ENCODE measurements around the gene SLC12A3.

Gene SLC12A3

GRCh38 chr16:56914896-56915295, 49.9 kb downstream of the SLC12A3 start:
- Histone ChIP-seq H3K4me3 (ENCODE audit: low read depth in 1 of 2, low read length in 1 of 2) (no peak overlapping the region), H3K9me3 (no peaks in the 10 kb centered on the region), H3K27ac (no peak overlapping the region), H3K36me3 (no peaks in the 10 kb centered on the region), H3K27me3 (peaks cover 25% of the 10 kb centered on the region), H3K4me1 (ENCODE audit: control insufficient read depth in 1 of 2, insufficient read depth in 1 of 2, low read depth in 1 of 2, low read length in 1 of 2) (peaks cover 31 to 44% of the 10 kb centered on the region in 2 experiments)
- no peak for TF ChIP-seq CTCF (IDR thresholded peaks at IDR 0.05)

DNA sequence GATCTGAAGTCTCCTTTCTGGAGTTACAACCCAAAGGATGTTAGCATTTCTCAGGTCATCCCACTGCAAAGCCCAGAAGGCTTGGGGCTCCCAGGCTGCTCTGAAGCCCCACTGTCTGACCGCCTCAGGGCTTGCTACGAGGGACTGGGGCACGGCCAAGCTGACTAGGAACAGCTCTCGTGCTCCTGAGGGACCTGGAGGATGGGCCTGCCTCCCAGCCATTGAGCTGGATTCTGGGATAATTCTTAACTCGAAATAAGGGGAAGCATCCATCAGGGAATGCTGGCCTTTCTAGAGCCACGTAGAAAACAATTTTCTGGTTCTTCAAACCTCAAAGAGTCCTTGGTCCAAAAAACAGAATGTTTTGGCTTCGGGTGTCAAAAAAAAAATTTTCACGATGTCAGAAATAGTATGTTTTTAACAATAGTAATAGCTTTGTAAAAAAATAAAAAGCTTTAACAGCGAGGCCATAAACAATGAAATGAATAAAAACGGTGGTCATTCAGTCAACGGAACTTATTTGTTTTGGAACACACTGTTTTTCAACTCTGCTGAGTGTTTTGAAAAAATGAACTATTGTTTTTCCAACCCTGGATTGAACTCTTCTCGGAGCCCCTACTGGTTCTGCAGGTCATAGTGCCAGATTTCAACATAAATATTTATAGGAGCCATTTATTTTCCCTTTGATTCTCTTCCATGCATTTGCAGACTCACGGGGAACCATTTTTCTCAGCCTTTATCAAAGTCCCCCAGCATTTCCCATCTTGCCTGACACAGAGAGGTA, 50.5 kb downstream of the SLC12A3 start:
- H3K36me3 ChIP-seq: no peaks in the 10 kb centered on the region
- H3K27ac ChIP-seq: no peak overlapping the region
- no peaks in the 10 kb centered on the region for H3K9me3 ChIP-seq
- H3K4me3 ChIP-seq (ENCODE audit: low read depth in 1 of 2, low read length in 1 of 2): no peak overlapping the region
- no peak for TF ChIP-seq CTCF (IDR thresholded peaks at IDR 0.05)
- H3K4me1 ChIP-seq (ENCODE audit: control insufficient read depth in 1 of 2, insufficient read depth in 1 of 2, low read depth in 1 of 2, low read length in 1 of 2): peaks cover 25 to 38% of the 10 kb centered on the region in 2 experiments
- peaks cover 31% of the 10 kb centered on the region for H3K27me3 ChIP-seq

DNA sequence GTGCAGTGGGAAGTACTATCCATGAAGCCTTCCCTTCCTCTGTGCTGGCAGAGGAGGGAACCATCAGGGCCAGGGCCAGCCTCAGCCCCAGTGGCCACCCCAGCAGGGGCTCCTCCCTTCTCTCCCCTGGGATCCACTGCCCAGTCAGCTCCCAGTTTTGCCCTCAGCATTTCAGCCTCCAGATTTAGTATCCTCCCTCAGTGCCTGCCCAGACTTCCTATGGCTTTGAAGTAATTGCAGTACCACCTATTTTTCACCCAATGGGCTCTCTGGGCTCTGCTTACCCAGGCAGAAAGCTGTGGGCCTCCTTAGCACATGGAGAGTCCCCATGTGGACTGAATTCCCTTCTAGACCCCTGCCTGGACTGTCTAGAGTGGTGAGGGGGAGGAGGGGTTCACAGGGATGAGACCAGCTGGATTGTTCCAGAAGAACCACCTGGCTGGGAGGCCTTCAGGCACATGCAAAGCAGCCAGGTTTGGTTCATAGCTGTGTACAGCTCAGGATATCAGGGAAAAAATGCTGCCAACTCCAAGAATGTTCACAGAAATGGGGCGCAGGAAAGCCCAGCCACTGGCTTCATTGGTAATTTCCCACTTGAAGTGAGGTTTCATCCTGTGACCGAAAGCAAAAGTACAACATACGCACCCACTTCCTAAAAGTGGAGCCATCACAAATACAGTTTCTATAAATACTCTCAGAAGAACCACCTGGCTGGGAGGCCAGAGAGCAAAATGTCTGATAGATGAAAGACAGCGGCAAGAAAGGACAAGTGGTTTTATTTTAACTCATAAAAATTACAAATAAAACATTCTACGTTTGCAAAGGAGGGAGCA, 51.8 kb downstream of the SLC12A3 start:
- H3K4me1 ChIP-seq (ENCODE audit: control insufficient read depth in 1 of 2, insufficient read depth in 1 of 2, low read depth in 1 of 2, low read length in 1 of 2): peaks cover 12 to 25% of the 10 kb centered on the region in 2 experiments
- no peak overlapping the region for H3K4me3 ChIP-seq (ENCODE audit: low read depth in 1 of 2, low read length in 1 of 2)
- no peak for TF ChIP-seq CTCF (IDR thresholded peaks at IDR 0.05)
- H3K9me3 ChIP-seq: no peaks in the 10 kb centered on the region
- peak overlapping the region; percentile 76 for H3K27ac ChIP-seq
- H3K27me3 ChIP-seq: peaks cover 33% of the 10 kb centered on the region
- no peaks in the 10 kb centered on the region for H3K36me3 ChIP-seq

DNA sequence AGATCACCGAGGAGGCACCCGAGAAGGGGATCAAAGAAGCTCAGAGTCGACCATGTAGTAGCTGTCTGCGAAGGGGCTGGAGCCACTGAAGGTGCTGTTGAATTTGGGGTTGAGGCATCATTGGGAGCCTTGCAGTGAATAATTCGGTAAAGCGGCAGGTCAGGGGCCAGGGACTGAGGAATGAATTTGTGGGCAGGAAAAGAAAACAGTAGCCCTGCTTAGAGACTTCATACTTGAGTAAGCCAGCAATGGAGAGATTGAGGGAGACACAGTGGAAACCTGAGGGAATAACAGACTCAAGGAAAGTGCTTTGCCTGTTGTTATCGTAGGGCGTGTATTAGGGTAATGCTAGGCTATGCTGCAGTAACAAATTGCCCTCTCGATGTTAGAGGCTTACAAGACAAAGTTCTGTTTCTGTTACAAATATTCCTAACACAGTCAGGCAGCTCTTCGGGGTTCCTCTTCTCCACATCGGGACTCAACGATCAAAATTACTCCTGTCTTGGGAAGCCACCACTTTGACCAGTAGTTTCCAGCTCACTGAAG, 53.5 kb downstream of the SLC12A3 start:
- H3K27me3 ChIP-seq: peaks cover 37% of the 10 kb centered on the region
- no peak for TF ChIP-seq CTCF (IDR thresholded peaks at IDR 0.05)
- no peaks in the 10 kb centered on the region for H3K36me3 ChIP-seq
- peaks cover 4 to 13% of the 10 kb centered on the region in 2 experiments for H3K4me1 ChIP-seq (ENCODE audit: control insufficient read depth in 1 of 2, insufficient read depth in 1 of 2, low read depth in 1 of 2, low read length in 1 of 2)
- H3K9me3 ChIP-seq: no peaks in the 10 kb centered on the region
- H3K27ac ChIP-seq: no peak overlapping the region
- no peak overlapping the region for H3K4me3 ChIP-seq (ENCODE audit: low read depth in 1 of 2, low read length in 1 of 2)

DNA sequence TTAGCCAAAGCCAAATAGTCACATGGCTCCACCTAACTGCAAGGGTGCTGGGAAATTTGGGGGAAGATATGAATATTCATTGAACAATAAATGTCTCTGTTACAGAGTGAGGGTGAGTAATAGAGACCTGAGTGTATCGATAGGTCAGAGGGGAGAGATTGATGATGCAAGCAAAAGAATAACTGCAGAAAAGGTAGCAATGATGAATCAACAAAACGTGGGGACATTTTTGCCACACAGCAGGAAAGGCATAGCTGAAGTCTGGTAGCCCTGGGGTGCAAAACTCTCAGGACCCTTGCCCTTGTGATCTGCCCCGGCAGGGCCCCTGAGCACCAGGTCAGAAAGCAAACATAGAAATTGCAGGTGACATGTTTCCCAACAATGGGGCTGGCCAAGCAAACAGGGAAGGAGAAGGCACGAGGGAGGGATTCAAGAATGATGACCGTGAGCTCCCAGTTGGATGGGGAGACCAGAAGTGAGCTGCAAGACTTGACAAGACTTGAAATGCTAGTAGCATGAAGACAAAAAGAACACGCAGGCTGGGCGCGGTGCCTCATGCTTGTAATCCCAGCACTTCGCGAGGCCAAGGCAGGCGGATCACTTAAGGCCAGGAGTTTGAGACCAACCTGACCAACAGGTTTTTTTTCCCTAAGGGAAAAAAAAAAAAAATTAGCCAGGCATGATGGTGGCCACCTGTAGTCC, 54.2 kb downstream of the SLC12A3 start:
- TF ChIP-seq CTCF (IDR thresholded peaks at IDR 0.05): no peak
- no peak overlapping the region for H3K27ac ChIP-seq
- H3K4me1 ChIP-seq (ENCODE audit: control insufficient read depth in 1 of 2, insufficient read depth in 1 of 2, low read depth in 1 of 2, low read length in 1 of 2): peaks cover 4 to 13% of the 10 kb centered on the region in 2 experiments
- H3K36me3 ChIP-seq: no peaks in the 10 kb centered on the region
- no peak overlapping the region for H3K4me3 ChIP-seq (ENCODE audit: low read depth in 1 of 2, low read length in 1 of 2)
- no peaks in the 10 kb centered on the region for H3K9me3 ChIP-seq
- H3K27me3 ChIP-seq: peaks cover 44% of the 10 kb centered on the region

All from neutrophil (primary cell).